GM19324 (cell line): ENCODE measurements around the gene RNF4.
"Not testable (repeated sequence)": the region's sequence is repeated elsewhere in the genome, so short reads cannot be mapped to it uniquely, and the experiment has no call there.

Source experiments
- ATAC-seq: cut with Tn5 transposase; IDR thresholded peaks from one replicate; pipeline ENCODE4 v1.9.1; 2021; ENCODE audit warnings: mild to moderate bottlenecking, moderate library complexity; ENCODE audit not compliant: unreplicated experiment, low FRiP score

Gene RNF4, protein sequence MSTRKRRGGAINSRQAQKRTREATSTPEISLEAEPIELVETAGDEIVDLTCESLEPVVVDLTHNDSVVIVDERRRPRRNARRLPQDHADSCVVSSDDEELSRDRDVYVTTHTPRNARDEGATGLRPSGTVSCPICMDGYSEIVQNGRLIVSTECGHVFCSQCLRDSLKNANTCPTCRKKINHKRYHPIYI

DNA sequence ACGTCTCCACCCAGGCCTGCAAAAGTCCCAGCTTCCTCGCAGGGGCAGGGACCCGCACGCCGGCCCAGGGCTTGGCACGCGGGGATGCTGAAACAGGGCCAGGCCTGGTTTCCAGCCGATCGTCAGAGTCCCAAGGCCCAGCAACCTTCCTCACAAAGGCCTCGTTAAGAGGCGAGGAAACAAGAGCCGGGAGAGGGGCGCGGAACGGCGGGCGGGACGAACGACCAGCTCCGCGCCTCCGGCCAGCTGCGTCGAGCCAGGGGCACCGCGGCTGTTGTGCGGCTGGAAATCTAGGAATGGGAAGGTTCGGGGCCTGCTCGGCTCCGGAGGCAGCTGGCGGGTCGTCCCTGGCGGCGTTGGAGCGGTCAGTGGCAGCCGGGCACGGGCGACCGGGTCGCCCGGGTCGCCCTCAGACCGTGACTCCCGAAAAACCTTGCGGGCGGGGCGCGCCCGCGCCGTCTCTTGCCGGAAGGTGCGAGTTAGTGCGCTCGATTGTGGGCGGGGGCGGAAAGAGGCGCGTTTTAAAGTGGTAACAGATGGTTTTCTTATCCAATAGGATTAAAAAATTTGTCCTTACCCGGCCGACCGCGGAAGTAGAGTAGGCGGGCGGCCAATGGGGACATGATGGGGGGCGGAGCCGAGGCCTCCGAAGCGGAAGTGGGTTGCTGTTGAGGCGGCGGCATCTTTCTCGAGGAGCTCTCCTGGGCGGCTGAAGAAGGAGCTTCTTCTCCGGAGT is at the start of gene RNF4:
Gene RNF4 (plus strand): TSS at position 651 of the 736 bp plus-strand sequence. CDS start 21,388 bp downstream, outside the sequence.
- peak; percentile 89 for ATAC-seq

- no peak for ATAC-seq
These were observed 49.1 kb upstream of the RNF4 start for GRCh38 chr4:2419814-2420213.

DNA sequence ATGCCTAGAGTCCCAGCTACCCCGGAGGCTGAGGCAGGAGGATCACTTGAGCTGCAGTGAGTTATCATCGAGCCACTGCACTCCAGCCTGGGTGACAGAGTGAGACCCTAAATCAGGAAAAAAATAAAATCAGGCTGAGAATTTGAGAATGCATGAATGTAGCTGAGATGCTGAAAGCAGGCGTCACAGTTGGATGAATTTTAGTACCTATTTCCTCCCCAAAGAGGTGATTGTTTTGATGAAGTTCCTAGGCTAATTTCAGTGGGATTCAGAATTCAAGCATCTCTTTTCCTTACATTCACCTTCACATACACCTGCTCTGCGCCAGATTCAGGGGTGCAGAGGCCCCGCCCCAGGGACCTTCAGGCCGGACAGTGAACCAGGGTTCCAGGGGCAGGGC is 47.0 kb upstream of the RNF4 start:
- no peak for ATAC-seq

DNA sequence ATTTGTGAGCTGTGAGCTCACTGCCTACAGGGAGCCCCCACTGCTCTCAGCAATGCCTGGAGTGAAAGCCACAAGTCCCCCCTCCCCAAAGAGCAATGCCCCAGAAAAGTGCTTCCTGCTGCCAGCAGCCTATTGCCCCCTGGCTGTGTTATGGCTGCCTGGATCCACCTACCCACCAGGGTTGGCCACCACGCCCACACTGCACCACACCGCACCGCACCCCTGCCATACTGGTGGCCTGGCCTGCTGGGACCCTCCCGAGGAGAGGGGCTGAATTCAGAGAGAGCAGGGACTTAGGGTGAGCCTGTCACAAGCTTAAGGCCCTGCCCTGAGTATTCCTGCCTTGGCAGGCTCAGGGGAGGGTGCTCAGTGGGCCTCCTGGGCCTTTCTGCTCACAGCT is 45.8 kb upstream of the RNF4 start:
- ATAC-seq = no peak

GRCh38 chr4:2423695-2424094 is 45.2 kb upstream of the RNF4 start:
- no peak for ATAC-seq

DNA sequence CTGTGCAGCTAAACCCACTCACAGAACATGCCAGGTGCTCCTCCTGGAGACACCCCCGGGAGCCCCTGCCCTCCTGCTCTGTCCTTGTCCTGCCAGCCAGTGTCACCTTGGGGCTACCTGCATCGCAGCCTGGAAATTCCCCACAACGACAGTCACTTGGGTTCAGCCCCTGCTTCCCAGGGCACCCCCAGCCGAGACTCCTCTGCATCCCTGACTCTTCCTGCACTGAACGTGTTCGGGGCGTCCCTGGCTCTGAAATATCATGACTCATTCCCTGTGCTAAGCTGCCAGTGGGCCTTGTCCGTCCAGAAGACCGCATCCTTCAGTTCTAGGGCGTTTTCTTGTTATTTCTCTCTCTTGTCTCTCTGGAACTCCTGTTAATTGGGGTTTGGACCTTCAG is 44.3 kb upstream of the RNF4 start:
- ATAC-seq = no peak

GRCh38 chr4:2425386-2426068 is 43.4 kb upstream of the RNF4 start:
- ATAC-seq = no peak

GRCh38 chr4:2426069-2426397 is 42.9 kb upstream of the RNF4 start:
- ATAC-seq = no peak

DNA sequence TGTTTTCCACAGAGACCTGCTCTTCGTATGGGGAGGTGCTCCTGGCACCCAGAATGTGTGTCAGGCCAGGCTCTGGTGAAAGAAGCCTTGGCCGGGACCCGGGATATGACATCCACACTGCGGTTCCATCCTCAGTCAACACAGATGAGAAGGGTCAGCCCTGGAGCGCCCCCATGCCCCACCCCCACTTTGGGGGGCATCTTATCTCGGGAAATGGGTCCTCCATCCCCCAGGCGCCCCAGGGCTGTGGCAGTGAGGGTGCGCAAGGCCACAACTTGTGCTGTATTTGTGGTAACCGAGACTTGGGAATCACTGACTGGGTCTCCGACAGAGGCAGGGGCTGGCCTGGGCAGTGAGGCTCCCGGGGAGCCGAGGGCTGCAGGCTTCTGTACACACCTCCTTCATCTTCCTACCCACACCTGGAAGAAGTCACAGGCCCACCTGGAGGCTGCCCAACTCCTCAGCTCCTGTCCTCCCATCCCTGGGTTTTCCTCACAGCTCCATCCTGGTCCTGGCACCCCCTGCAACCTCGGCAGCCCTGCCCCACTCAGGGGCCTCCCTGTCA is 42.1 kb upstream of the RNF4 start:
- ATAC-seq = no peak

GRCh38 chr4:2427383-2428334 is 41.2 kb upstream of the RNF4 start:
- no peak for ATAC-seq

DNA sequence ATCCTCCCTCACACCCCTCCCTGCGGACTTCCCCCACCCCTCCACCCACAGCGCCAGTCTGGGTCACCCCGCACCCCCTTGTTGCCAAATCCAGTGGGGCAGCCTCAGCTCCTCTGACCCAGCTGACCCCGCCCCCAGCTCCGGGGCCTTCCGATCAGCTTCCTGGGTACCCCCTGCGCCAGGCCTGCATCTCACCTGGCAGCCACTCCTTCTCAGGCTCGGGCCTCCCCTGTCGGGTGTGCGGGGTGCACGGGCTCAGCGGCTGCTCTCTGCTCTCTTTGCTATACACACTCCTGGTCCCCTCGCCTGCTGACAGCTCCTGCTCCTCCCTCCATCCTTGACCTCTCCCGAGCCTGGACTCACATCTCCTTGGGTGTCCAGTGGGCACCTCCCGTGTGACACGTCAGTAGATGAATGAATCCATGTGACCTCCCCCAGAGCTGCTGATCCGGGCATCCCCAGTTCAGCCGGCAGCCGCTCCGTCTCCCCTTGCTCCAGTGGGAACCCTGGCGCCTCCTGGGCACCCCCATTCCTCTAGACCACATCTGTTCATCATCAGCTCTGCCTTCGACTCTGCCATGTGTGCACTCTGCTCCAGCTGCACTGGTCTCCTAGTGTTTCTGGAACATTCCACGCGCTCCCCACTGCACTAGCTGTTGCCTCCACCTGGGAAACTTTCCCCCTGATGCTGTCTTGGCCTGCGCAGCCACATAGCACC is 40.3 kb upstream of the RNF4 start:
- no peak for ATAC-seq

- not testable (repeated sequence) for ATAC-seq
These were observed 38.8 kb upstream of the RNF4 start for GRCh38 chr4:2429945-2430757.

DNA sequence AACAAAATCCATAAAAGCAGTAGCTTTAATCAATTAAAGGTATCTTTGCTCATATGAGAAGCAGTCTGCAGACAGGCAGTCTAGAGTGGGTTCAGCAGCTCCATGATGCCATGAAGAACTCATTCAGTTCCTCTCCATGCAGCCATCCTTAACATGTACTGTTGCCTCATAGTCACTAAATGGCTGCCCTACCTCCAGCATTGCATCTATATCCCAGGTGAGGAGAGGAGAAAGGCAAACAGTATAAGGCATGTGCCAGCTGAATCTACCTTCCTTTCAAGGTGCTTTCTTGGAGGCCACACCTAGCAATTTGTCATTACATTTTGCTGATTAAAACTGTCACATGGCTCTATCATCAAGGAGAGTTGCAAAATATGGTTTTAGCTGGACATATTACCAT is 36.9 kb upstream of the RNF4 start:
- no peak for ATAC-seq

- ATAC-seq = no peak
These were observed 35.8 kb upstream of the RNF4 start for GRCh38 chr4:2432991-2433530.

DNA sequence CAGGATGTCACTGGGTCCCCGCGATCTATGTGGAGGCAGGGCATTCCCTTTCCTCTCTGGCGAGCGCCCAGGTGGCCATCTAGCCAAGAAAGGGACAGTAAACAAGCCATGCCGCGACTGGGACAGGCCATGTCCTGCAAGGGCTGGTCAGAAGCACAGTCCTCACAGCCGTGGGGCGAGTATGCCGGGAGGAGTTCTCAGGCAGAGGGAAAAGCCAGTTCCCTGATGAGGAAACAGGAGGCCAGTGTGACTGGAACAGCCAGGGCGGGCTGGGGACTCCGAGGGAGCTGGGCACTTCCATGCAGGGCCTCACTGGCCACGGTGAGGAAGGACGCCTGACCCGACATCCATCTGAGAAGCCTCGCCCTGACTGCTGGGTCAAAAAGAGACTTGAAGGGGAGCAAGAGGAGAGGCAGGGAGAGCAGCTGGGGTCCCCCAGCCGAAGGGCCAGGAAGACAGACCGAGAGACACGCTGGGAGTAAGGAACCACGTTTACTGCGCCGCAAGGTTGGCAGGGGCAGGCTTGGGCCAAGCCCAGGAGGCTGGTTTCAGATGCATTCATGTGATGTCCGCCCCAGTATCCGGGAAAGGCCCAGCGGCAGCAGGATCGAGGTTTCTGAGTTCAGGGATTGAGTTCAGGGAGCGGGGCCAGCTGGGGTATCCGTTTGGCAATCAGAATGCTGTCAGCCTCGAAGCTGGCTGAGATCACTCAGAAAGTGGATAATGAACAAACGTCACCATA is 35.1 kb upstream of the RNF4 start:
- no peak for ATAC-seq

GRCh38 chr4:2434420-2434819 is 34.5 kb upstream of the RNF4 start:
- ATAC-seq = no peak

DNA sequence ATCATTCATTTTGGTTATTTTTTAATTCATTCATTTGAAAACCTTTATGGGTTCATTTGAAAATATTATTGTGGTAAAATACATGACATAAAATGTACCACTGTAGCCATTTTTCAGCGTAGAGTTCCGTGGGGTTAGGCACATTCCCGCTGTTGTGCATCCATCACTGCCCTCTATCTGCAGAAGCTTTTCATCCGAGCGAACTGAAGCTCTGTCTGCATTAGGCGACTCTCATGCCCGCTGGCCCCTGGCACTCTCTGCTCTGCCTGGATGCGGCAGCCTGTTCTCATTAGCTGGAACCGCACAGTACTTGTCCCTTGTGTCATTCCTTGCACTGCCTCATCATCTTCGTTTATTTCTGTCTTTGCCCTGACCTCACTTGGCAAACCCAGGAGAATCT is 32.6 kb upstream of the RNF4 start:
- ATAC-seq = no peak
